Vagina (tissue), 2 donors: Measurements from ENCODE around the gene MAOB.

Experiments
- CTCF ChIP-seq, 3 experiments: fragments of 450-650 bp in 2 of 3; fragments of 200-600 bp in 1 of 3; sonication (generic) in 1 of 3; IDR thresholded peaks; one replicate each; pipeline ENCODE4 v1.5.1; 2017 to 2019; ENCODE audit warnings: antibody characterized with exemption in 3 of 3, mild to moderate bottlenecking in 2 of 3, moderate library complexity in 2 of 3
- POLR2A ChIP-seq, 2 donors: fragments of 450-650 bp; IDR thresholded peaks; one replicate each; pipeline ENCODE4 v1.6.1; 2017; ENCODE audit warnings: antibody characterized with exemption in 2 of 2, mild to moderate bottlenecking in 2 of 2, moderate library complexity in 2 of 2
- POLR2AphosphoS5 ChIP-seq, 2 donors: sonication (generic); formaldehyde crosslinking; IDR thresholded peaks; one replicate each; pipeline ENCODE4 v1.9.0; 2017; ENCODE audit warnings: antibody characterized with exemption in 2 of 2, mild to moderate bottlenecking in 2 of 2, low read depth in 1 of 2; ENCODE audit not compliant: insufficient read depth in 1 of 2

GRCh38 chrX:43898406-43899035 is 16.3 kb upstream of the MAOB start:
- TF ChIP-seq CTCF (IDR thresholded peaks at IDR 0.05) (no peak), POLR2AphosphoS5 (IDR thresholded peaks at IDR 0.05; ENCODE audit: insufficient read depth in 1 of 2, low read depth in 1 of 2) (no peak), POLR2A (IDR thresholded peaks at IDR 0.05) (no peak)
